ENCODE measurements around the gene NPSR1.

The NPSR1 gene

DNA sequence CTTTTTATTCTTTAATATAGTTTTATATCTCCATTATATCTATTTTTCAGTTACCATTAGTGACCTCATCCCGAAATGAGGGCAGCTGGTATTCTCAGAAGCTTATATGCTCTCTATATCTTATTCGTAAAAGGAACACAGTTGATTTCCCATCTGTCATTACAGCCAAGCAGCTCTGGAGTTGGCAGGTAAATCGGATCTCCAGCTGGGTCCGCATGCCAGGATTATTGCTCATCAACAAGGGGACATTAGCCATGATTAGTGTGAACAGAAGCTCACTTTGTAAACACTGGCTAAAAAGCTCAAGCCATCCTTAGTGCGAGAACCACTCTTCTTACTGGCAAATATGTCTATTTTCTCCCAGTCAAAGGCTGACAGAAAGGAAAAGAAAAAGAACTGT lies 180.3 kb downstream of the NPSR1 start:
- TF ChIP-seq POLR2A (IDR thresholded peaks at IDR 0.05; ENCODE audit: extremely low read depth, insufficient read length) (no peak), MYC (IDR thresholded peaks at IDR 0.05; ENCODE audit: low read depth, low read length) (no peak), MAX (IDR thresholded peaks at IDR 0.05; ENCODE audit: low read depth, low read length) (no peak)
- TF ChIP-seq, protein P1, sequence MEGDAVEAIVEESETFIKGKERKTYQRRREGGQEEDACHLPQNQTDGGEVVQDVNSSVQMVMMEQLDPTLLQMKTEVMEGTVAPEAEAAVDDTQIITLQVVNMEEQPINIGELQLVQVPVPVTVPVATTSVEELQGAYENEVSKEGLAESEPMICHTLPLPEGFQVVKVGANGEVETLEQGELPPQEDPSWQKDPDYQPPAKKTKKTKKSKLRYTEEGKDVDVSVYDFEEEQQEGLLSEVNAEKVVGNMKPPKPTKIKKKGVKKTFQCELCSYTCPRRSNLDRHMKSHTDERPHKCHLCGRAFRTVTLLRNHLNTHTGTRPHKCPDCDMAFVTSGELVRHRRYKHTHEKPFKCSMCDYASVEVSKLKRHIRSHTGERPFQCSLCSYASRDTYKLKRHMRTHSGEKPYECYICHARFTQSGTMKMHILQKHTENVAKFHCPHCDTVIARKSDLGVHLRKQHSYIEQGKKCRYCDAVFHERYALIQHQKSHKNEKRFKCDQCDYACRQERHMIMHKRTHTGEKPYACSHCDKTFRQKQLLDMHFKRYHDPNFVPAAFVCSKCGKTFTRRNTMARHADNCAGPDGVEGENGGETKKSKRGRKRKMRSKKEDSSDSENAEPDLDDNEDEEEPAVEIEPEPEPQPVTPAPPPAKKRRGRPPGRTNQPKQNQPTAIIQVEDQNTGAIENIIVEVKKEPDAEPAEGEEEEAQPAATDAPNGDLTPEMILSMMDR (IDR thresholded peaks at IDR 0.05; ENCODE audit: low read depth, low read length): no peak
- no peak for DNase-seq (ENCODE audit: low read depth)
- no peak overlapping the region for H3K4me3 ChIP-seq (ENCODE audit: low read depth, low read length)

- no peak for DNase-seq (ENCODE audit: low read depth)
These were observed 181.6 kb downstream of the NPSR1 start for GRCh38 chr7:34839645-34840044.

GRCh38 chr7:34840176-34840785 lies 182.3 kb downstream of the NPSR1 start:
- DNase-seq (ENCODE audit: low read depth): no peak
- TF ChIP-seq MAX (IDR thresholded peaks at IDR 0.05; ENCODE audit: low read depth, low read length) (no peak), POLR2A (IDR thresholded peaks at IDR 0.05; ENCODE audit: extremely low read depth, insufficient read length) (no peak), MYC (IDR thresholded peaks at IDR 0.05; ENCODE audit: low read depth, low read length) (no peak)
- TF ChIP-seq, protein P1 (IDR thresholded peaks at IDR 0.05; ENCODE audit: low read depth, low read length): no peak
- H3K4me3 ChIP-seq (ENCODE audit: low read depth, low read length): no peak overlapping the region

More at GRCh38 chr7:34839645-34840044, 181.6 kb downstream of the NPSR1 start:
- TF ChIP-seq, protein P1 (IDR thresholded peaks at IDR 0.05; ENCODE audit: low read depth, low read length): no peak
- TF ChIP-seq POLR2A (IDR thresholded peaks at IDR 0.05; ENCODE audit: extremely low read depth, insufficient read length) (no peak), MAX (IDR thresholded peaks at IDR 0.05; ENCODE audit: low read depth, low read length) (no peak), MYC (IDR thresholded peaks at IDR 0.05; ENCODE audit: low read depth, low read length) (no peak)
- H3K4me3 ChIP-seq (ENCODE audit: low read depth, low read length): no peak overlapping the region

GRCh38 chr7:34841326-34841725 lies 183.3 kb downstream of the NPSR1 start:
- H3K4me3 ChIP-seq (ENCODE audit: low read depth, low read length): no peak overlapping the region
- DNase-seq (ENCODE audit: low read depth): no peak
- TF ChIP-seq, protein P1 (IDR thresholded peaks at IDR 0.05; ENCODE audit: low read depth, low read length): no peak
- TF ChIP-seq POLR2A (IDR thresholded peaks at IDR 0.05; ENCODE audit: extremely low read depth, insufficient read length) (no peak), MYC (IDR thresholded peaks at IDR 0.05; ENCODE audit: low read depth, low read length) (no peak), MAX (IDR thresholded peaks at IDR 0.05; ENCODE audit: low read depth, low read length) (no peak)

GRCh38 chr7:34842782-34843181 lies 184.8 kb downstream of the NPSR1 start:
- no peak overlapping the region for H3K4me3 ChIP-seq (ENCODE audit: low read depth, low read length)
- no peak for DNase-seq (ENCODE audit: low read depth)
- TF ChIP-seq POLR2A (IDR thresholded peaks at IDR 0.05; ENCODE audit: extremely low read depth, insufficient read length): no peak

GRCh38 chr7:34844406-34844805 lies 186.4 kb downstream of the NPSR1 start:
- H3K4me3 ChIP-seq (ENCODE audit: low read depth, low read length): no peak overlapping the region
- no peak for DNase-seq (ENCODE audit: low read depth)
- TF ChIP-seq MYC (IDR thresholded peaks at IDR 0.05; ENCODE audit: low read depth, low read length) (no peak), MAX (IDR thresholded peaks at IDR 0.05; ENCODE audit: low read depth, low read length) (no peak), POLR2A (IDR thresholded peaks at IDR 0.05; ENCODE audit: extremely low read depth, insufficient read length) (no peak)
- TF ChIP-seq, protein P1 (IDR thresholded peaks at IDR 0.05; ENCODE audit: low read depth, low read length): no peak
